ENCODE results near the gene PCDHGB6. TPM values are rescaled to one million over a fixed set of nuclear protein-coding genes. Genes with fewer than 3 reads are reported as not detected.

The PCDHGB6 gene
- total and polyA plus RNA-seq, 2 donors (not counting 3 experiments of a cell fraction or from before 2014, with no cell fraction given), result 2.3 to 4.8 TPM

- FAIRE-seq, result no peak
- Histone ChIP-seq H3K9ac (replicated peaks; ENCODE audit: extremely low read depth, insufficient read depth, low read length) (no peak overlapping the region), H3K36me3 (ENCODE audit: control insufficient read depth in 2 of 2, extremely low read depth in 1 of 2, insufficient read depth in 2 of 2, low read length in 2 of 2) (no peaks in the 10 kb centered on the region), H3K9me3 (replicated peaks; ENCODE audit: control insufficient read depth, insufficient read depth, low read length) (no peaks in the 10 kb centered on the region), H3K4me1 (ENCODE audit: control insufficient read depth, extremely low read depth, insufficient read depth, low read length) (peaks cover 9% of the 10 kb centered on the region), H3K79me2 (ENCODE audit: control insufficient read depth, insufficient read depth, low read length) (no peaks in the 10 kb centered on the region), H3K4me2 (ENCODE audit: insufficient read depth, low read length) (peak overlapping the region; percentile 77), H3K27me3 (ENCODE audit: control insufficient read depth in 2 of 2, insufficient read depth in 2 of 2, low read length in 2 of 2) (peaks cover 49 to 84% of the 10 kb centered on the region in 2 experiments), H3K27ac (ENCODE audit: insufficient read depth, low read depth, low read length) (no peak overlapping the region), H3K9me1 (replicated peaks; ENCODE audit: control insufficient read depth, extremely low read depth, insufficient read depth, low read length) (no peaks in the 10 kb centered on the region), H3K4me3 (replicated peaks in 1 of 3; ENCODE audit: insufficient read depth in 1 of 3, low read depth in 1 of 3, low read length in 3 of 3) (peak overlapping the region in 2 of 3 experiments; percentile 34 to 72), H4K20me1 (replicated peaks; ENCODE audit: control insufficient read depth, extremely low read depth, insufficient read depth, low read length) (peaks cover 5% of the 10 kb centered on the region), H2AFZ (ENCODE audit: low read depth, low read length) (no peak overlapping the region)
- no TSS peak for BruUV-seq (replicated peaks)
- ChIA-PET CTCF (interaction anchor here (1.1 to 11.3 kb wide), 26 partner anchors 8 to 191 kb away, joined by 3 to 335 read pairs (median 10); partner anchors contain the start of genes PCDHB14, PCDHGA1, PCDHGA11 and PCDHGA12), POLR2A (interaction anchor here (1.0 kb wide), 1 partner anchor 112 kb away, joined by 3 read pairs; no protein-coding TSS in a partner anchor)
- no peak for DNase-seq (ENCODE audit: low read depth, low spot score)
- dilution Hi-C loops (cut with MboI; ENCODE audit: extremely low pct_ligation_motif_present, low sequenced_read_pairs) (no loop called here), intact Hi-C loops (cut with micrococcal nuclease) (no loop called here)
- TF ChIP-seq EZH2 (IDR thresholded peaks at IDR 0.05; ENCODE audit: borderline replicate concordance, low read depth, low read length, severe bottlenecking), result no peak
- TF ChIP-seq CTCF (IDR thresholded peaks at IDR 0.05; ENCODE audit: extremely low read depth in 1 of 2, insufficient read depth in 1 of 2, low read depth in 1 of 2, low read length in 2 of 2), result no peak
- TF ChIP-seq POLR2AphosphoS5 (IDR thresholded peaks at IDR 0.05; ENCODE audit: insufficient read depth, low read depth, low read length), result no peak
- no peak for TF ChIP-seq FOS (IDR thresholded peaks at IDR 0.05; ENCODE audit: borderline replicate concordance, insufficient read depth, low read length)
- TF ChIP-seq GATA2 (IDR thresholded peaks at IDR 0.05; ENCODE audit: insufficient read depth, insufficient read length, low read depth, low read length), result no peak
- no peak for TF ChIP-seq POLR2A (IDR thresholded peaks at IDR 0.05; ENCODE audit: low read depth, low read length)
Observed at GRCh38 chr5:141413540-141414069, 5.8 kb downstream of the PCDHGB6 start.
